GM19372 (cell line): ENCODE measurements around the gene TMEM242.
A peak's percentile ranks its signal among the peaks of the same experiment; 100 is the strongest.
"Not testable (repeated sequence)": the region's sequence is repeated elsewhere in the genome, so short reads cannot be mapped to it uniquely, and the experiment has no call there.

Experiments
- ATAC-seq: cut with Tn5 transposase; IDR thresholded peaks from one replicate; pipeline ENCODE4 v1.9.1; 2021; ENCODE audit warnings: mild to moderate bottlenecking, low read depth, moderate library complexity; ENCODE audit not compliant: unreplicated experiment

The TMEM242 gene

GRCh38 chr6:157323255-157323965 is at the start of gene TMEM242:
TMEM242 (minus strand) TSS chr6:157323519; CDS start chr6:157323499, 20 bp downstream.
- ATAC-seq = peak; percentile 90

- no peak for ATAC-seq
These were observed 49.4 kb upstream of the TMEM242 start for GRCh38 chr6:157372501-157373280.

- no peak for ATAC-seq
These were observed 47.4 kb upstream of the TMEM242 start for GRCh38 chr6:157370755-157371154.

GRCh38 chr6:157368359-157369049 is 45.2 kb upstream of the TMEM242 start:
- ATAC-seq = no peak

GRCh38 chr6:157366648-157367047 is 43.3 kb upstream of the TMEM242 start:
- no peak for ATAC-seq

- ATAC-seq = no peak
These were observed 41.4 kb upstream of the TMEM242 start for GRCh38 chr6:157364705-157365104.

- no peak for ATAC-seq
These were observed 38.6 kb upstream of the TMEM242 start for GRCh38 chr6:157361886-157362285.

GRCh38 chr6:157358287-157358686 is 35.0 kb upstream of the TMEM242 start:
- no peak for ATAC-seq

- ATAC-seq = no peak
These were observed 23.1 kb upstream of the TMEM242 start for GRCh38 chr6:157346373-157346772.

- no peak for ATAC-seq
These were observed 20.4 kb upstream of the TMEM242 start for GRCh38 chr6:157343732-157344131.

GRCh38 chr6:157339432-157339831 is 16.1 kb upstream of the TMEM242 start:
- ATAC-seq = no peak

GRCh38 chr6:157337751-157338150 is 14.4 kb upstream of the TMEM242 start:
- no peak for ATAC-seq

- not testable (repeated sequence) for ATAC-seq
These were observed 14.0 kb upstream of the TMEM242 start for GRCh38 chr6:157337276-157337675.

GRCh38 chr6:157335829-157336228 is 12.5 kb upstream of the TMEM242 start:
- no peak for ATAC-seq

- ATAC-seq = no peak
These were observed 10.6 kb upstream of the TMEM242 start for GRCh38 chr6:157333956-157334355.

GRCh38 chr6:157333537-157333936 is 10.2 kb upstream of the TMEM242 start:
- no peak for ATAC-seq

- no peak for ATAC-seq
These were observed 9.5 kb upstream of the TMEM242 start for GRCh38 chr6:157332813-157333212.

- ATAC-seq = no peak
These were observed 7.5 kb upstream of the TMEM242 start for GRCh38 chr6:157330831-157331230.

GRCh38 chr6:157329829-157330228 is 6.5 kb upstream of the TMEM242 start:
- ATAC-seq = no peak

GRCh38 chr6:157328108-157328692 is 4.9 kb upstream of the TMEM242 start:
- no peak for ATAC-seq

- ATAC-seq = no peak
These were observed 3.7 kb upstream of the TMEM242 start for GRCh38 chr6:157326979-157327378.
